Activated B cell treated with CpG ODN at 0.5 μM for 24 hours (primary cell): Measurements from ENCODE around the gene SREK1IP1. TPM values are rescaled to one million over a fixed set of nuclear protein-coding genes. Genes with fewer than 3 reads are reported as not detected.
"Not testable (repeated sequence)": the region's sequence is repeated elsewhere in the genome, so short reads cannot be mapped to it uniquely, and the experiment has no call there.

Experiments used
- ATAC-seq: fragments of 200-7000 bp; cut with Tn5 transposase; one replicate; pipeline ENCODE4 v1.10.0; 2021; ENCODE audit warnings: low read depth, mild to moderate bottlenecking, moderate library complexity
- CTCF ChIA-PET: fragments of 350-600 bp; sonication (Branson Sonifier 250); formaldehyde crosslinking; loops from one replicate; lab custom pipeline; 2021; ENCODE audit warnings: antibody characterized with exemption; lab: Charles Lee
- POLR2A ChIA-PET: fragments of 350-600 bp; sonication (Branson Sonifier 250); formaldehyde crosslinking; loops from one replicate; lab custom pipeline; 2021; ENCODE audit warnings: antibody characterized with exemption; lab: Charles Lee
- DNase-seq: peaks from one replicate; pipeline ENCODE4 v3.0.0; 2022
- H3K27ac Mint-ChIP-seq: one replicate; pipeline ENCODE4 v1.8.0; 2020; ENCODE audit warnings: mixed read lengths
- H3K27me3 Mint-ChIP-seq: one replicate; pipeline ENCODE4 v1.8.0; 2021; ENCODE audit warnings: mixed read lengths
- H3K36me3 Mint-ChIP-seq: one replicate; pipeline ENCODE4 v1.8.0; 2021; ENCODE audit warnings: low read depth, mixed read lengths
- H3K4me1 Mint-ChIP-seq: one replicate; pipeline ENCODE4 v1.8.0; 2021; ENCODE audit warnings: mixed read lengths
- H3K4me3 Mint-ChIP-seq: one replicate; pipeline ENCODE4 v1.8.0; 2020; ENCODE audit warnings: mild to moderate bottlenecking, mixed read lengths
- H3K9me3 Mint-ChIP-seq: one replicate; pipeline ENCODE4 v1.8.0; 2020; ENCODE audit warnings: mixed read lengths
- intact Hi-C: fragments of 100-400 bp; cut with micrococcal nuclease; formaldehyde crosslinking; loops from one replicate; pipeline ENCODE4 v1.15.1; 2024
- total RNA-seq: library from RNA; stranded (reverse); gene quantifications from 2 replicates; pipeline ENCODE4 v1.2.3, GENCODE V29; 2022
- TF ChIP-seq, protein P1 (sequence below): fragments of 200-600 bp; IDR thresholded peaks from one replicate; pipeline ENCODE4 v1.8.0; 2022; ENCODE audit warnings: antibody characterized with exemption, mild to moderate bottlenecking

The SREK1IP1 gene
- total RNA-seq, 1 donor from 2014 or later = 21.7 TPM

DNA sequence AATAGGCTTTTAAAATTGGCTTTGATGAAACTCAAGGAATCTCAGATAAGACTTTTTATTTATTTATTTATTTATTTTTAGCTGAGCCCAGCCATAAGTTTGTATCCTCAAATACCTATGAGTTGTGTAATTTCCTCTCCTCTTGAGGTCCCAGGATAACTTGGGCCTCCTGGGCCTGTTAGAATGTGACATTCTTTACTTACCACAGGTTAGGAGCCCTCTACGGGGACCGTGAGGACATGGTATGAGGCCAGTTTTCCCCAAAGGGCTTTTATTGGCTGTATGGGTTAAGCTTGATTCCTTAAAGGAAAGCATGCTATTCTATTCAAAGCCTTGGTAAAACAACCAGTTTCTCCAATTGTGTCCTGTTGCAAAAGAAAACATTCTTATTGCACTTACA lies 61.3 kb downstream of the SREK1IP1 start:
- no peaks in the 10 kb centered on the region for H3K36me3 Mint-ChIP-seq
- DNase-seq = no peak
- H3K27ac Mint-ChIP-seq = no peak overlapping the region
- intact Hi-C loops = no loop called here
- ATAC-seq = no peak
- TF ChIP-seq, protein P1, sequence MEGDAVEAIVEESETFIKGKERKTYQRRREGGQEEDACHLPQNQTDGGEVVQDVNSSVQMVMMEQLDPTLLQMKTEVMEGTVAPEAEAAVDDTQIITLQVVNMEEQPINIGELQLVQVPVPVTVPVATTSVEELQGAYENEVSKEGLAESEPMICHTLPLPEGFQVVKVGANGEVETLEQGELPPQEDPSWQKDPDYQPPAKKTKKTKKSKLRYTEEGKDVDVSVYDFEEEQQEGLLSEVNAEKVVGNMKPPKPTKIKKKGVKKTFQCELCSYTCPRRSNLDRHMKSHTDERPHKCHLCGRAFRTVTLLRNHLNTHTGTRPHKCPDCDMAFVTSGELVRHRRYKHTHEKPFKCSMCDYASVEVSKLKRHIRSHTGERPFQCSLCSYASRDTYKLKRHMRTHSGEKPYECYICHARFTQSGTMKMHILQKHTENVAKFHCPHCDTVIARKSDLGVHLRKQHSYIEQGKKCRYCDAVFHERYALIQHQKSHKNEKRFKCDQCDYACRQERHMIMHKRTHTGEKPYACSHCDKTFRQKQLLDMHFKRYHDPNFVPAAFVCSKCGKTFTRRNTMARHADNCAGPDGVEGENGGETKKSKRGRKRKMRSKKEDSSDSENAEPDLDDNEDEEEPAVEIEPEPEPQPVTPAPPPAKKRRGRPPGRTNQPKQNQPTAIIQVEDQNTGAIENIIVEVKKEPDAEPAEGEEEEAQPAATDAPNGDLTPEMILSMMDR = no peak
- H3K9me3 Mint-ChIP-seq = no peaks in the 10 kb centered on the region
- POLR2A ChIA-PET = no interaction called here
- no peaks in the 10 kb centered on the region for H3K4me1 Mint-ChIP-seq
- CTCF ChIA-PET = interaction anchor here (0.6 kb wide), 1 partner anchor 75 kb away, joined by 3 read pairs; no protein-coding TSS in a partner anchor
- peaks cover 6% of the 10 kb centered on the region for H3K27me3 Mint-ChIP-seq
- H3K4me3 Mint-ChIP-seq = no peak overlapping the region

DNA sequence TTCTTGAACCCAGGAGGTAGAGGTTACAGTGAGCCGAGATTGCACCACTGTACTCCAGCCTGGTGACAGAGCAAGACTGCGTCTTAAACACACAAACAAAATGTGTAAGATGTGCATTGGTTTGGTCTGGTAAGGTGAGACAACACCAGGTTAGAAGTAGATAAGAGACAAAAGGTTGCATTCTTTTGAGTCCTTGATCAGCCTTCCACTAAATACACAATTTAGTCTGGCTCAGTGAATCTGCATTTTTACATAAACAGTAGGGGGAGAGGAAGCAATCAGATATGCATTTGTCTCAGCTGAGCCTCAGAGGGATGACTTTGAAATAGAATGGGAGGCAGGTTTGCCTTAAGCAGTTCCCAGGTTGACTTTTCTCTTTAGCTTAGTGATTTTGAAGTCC lies 62.4 kb downstream of the SREK1IP1 start:
- DNase-seq, H3K36me3 Mint-ChIP-seq, H3K9me3 Mint-ChIP-seq, H3K4me1 Mint-ChIP-seq, H3K4me3 Mint-ChIP-seq, intact Hi-C loops, POLR2A ChIA-PET, ATAC-seq, CTCF ChIA-PET, H3K27me3 Mint-ChIP-seq, H3K27ac Mint-ChIP-seq: not testable (repeated sequence)

DNA sequence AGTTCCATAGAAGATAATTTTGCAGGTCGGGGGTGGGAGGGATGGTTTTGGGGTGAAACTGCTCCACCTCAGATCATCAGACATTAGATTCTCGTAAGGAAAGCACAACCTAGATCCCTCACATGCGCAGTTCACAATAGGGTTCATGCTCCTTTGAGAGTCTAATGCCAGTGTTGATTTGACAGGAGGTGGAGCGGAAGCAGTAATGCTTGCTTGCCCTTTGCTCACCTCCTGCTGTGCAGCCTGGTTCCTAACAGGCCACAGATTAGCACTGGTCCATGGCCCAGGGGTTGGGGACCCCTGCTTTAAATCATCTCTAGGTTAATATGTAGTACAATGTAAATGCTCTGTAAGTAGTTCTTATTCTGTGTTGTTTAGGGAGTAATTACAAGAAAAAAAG lies 67.7 kb downstream of the SREK1IP1 start:
- Mint-ChIP-seq H3K27me3 (peaks cover 6% of the 10 kb centered on the region), H3K36me3 (no peaks in the 10 kb centered on the region), H3K4me1 (no peaks in the 10 kb centered on the region), H3K9me3 (peaks cover 11% of the 10 kb centered on the region), H3K27ac (no peak overlapping the region), H3K4me3 (no peak overlapping the region)
- DNase-seq (no peak), ATAC-seq (no peak)
- intact Hi-C loops = no loop called here
- POLR2A ChIA-PET = no interaction called here
- TF ChIP-seq, protein P1 = no peak
- CTCF ChIA-PET = no interaction called here

DNA sequence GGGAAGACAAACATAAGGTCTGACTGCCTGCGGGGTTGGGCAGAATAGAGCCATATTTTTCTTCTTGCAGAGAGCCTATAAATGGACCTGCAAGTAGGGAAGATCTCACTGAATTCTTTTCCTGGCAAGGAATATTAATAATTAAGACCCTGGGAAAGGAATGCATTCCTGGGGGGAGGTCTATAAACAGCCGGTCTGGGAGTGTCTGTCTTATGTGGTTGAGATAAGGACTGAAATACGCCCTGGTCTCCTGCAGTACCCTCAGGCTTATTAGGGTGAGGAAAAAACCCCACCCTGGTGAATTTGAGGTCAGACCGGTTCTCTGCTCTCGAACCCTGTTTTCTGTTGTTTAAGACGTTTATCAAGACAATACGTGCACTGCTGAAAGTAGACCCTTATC lies 72.1 kb downstream of the SREK1IP1 start:
- H3K27ac Mint-ChIP-seq, CTCF ChIA-PET, intact Hi-C loops, H3K4me1 Mint-ChIP-seq, DNase-seq, H3K36me3 Mint-ChIP-seq, ATAC-seq, POLR2A ChIA-PET, H3K4me3 Mint-ChIP-seq: not testable (repeated sequence)
- Mint-ChIP-seq H3K27me3 (peaks cover 11% of the 10 kb centered on the region), H3K9me3 (peaks cover 18% of the 10 kb centered on the region)

DNA sequence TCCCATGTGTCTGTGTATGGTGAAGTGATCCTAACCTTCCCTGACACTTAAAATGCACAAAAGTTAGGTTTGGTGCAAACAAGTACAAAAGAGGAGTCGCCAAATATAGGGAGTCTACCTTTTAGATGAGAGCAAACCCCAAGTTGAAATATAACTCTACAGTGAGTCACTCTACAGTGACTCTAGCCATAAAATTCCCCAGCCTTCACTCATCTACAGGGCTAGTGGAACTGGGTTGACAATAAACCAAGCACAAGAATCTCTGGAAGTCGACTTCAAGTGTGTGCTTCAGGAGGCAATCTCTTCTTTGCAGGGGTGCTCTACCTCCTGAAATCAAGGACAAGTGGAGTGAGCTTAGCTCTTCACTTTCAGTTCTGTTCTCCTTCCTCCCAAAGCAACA lies 74.9 kb downstream of the SREK1IP1 start:
- ChIA-PET CTCF (no interaction called here), POLR2A (no interaction called here)
- DNase-seq (no peak), ATAC-seq (no peak)
- Mint-ChIP-seq H3K27ac (no peak overlapping the region), H3K36me3 (no peaks in the 10 kb centered on the region), H3K9me3 (peaks cover 18% of the 10 kb centered on the region), H3K4me1 (peaks cover 5% of the 10 kb centered on the region), H3K4me3 (no peak overlapping the region), H3K27me3 (peaks cover 30% of the 10 kb centered on the region)
- intact Hi-C loops = no loop called here
- TF ChIP-seq, protein P1 = no peak

DNA sequence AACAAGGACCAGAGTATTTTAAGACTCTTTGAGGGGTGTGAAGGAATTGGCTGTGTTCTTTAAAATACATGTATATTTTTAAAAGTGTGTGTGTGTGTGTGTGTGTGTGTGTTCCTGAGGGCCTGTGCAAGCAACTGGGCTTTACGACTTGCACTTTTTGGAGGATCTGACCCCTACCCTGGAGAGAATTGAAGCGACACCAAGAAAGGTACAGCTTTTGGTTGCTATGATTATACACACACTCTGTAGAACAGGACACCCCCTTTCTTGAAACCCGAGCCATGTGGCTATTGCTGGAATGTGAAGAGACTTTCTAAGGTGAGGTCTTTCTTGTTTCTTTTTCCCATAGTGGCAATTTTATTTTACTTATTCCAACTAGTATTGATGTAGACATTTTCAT lies 77.2 kb downstream of the SREK1IP1 start:
- intact Hi-C loops = no loop called here
- POLR2A ChIA-PET = no interaction called here
- H3K4me3 Mint-ChIP-seq = no peak overlapping the region

More for the DNA sequence above, 77.2 kb downstream of the SREK1IP1 start:
- H3K36me3 Mint-ChIP-seq = no peaks in the 10 kb centered on the region
- no peak for DNase-seq
- peaks cover 5% of the 10 kb centered on the region for H3K4me1 Mint-ChIP-seq
- peaks cover 33% of the 10 kb centered on the region for H3K27me3 Mint-ChIP-seq
- H3K9me3 Mint-ChIP-seq = peaks cover 9% of the 10 kb centered on the region
- no peak overlapping the region for H3K27ac Mint-ChIP-seq
- CTCF ChIA-PET = no interaction called here
- ATAC-seq = no peak
- TF ChIP-seq, protein P1 = no peak
